Stromal cell of bone marrow (primary cell): ENCODE data around the gene XPNPEP1.
A peak's percentile ranks its signal among the peaks of the same experiment; 100 is the strongest.

ENCODE experiments used
- DNase-seq: peaks from one replicate; pipeline ENCODE4 v3.0.0-alpha.2; 2012; ENCODE audit warnings: low read depth

The XPNPEP1 gene

DNA sequence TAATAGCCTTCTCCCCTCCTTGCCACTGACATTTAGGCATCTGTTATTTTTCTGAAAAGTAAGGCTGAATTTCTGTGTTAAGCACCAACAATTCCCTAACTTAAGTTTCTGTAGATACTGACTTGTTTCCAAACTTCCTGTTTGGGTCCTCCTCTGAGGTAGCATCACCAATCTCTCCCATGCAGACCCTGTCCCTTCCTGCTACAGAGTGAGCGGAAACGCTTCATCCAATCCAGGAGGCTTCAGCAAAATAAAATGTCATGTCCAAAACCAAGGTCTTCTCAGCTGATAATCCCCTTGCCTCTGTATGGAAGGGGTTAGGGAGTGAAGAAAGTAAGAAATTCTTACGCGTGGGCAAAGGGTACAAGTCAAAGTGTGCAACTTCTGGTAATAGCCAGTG, 29.9 kb downstream of the XPNPEP1 start:
- DNase-seq, result no peak

- no peak for DNase-seq
Measured at GRCh38 chr10:109892931-109893330, 30.4 kb downstream of the XPNPEP1 start.

GRCh38 chr10:109892117-109892516, 31.2 kb downstream of the XPNPEP1 start:
- DNase-seq, result no peak

- no peak for DNase-seq
Measured at GRCh38 chr10:109891105-109891504, 32.2 kb downstream of the XPNPEP1 start.

- DNase-seq, result peak; percentile 75
Measured at GRCh38 chr10:109889867-109890266, 33.4 kb downstream of the XPNPEP1 start.

DNA sequence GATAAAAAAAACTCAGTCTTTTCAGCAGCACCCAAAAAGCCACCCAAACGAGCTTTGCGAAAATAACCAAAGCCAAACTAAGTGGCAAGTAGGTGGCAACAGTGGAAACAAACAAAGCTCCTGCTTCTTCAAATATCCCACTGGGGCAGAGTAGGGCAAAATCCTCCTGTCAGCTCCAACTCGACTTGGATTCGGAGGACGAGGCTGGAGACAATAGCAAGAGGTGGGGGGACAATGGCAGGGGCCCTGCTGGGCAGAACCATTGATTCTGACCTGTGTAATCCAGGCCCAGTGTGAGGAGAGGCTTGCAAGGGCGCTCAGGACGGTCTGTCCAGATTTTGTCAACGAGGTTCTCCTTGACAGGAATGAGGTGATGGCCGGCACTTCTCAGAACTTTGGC, 35.5 kb downstream of the XPNPEP1 start:
- no peak for DNase-seq

GRCh38 chr10:109887243-109887642, 36.1 kb downstream of the XPNPEP1 start:
- DNase-seq, result no peak

DNA sequence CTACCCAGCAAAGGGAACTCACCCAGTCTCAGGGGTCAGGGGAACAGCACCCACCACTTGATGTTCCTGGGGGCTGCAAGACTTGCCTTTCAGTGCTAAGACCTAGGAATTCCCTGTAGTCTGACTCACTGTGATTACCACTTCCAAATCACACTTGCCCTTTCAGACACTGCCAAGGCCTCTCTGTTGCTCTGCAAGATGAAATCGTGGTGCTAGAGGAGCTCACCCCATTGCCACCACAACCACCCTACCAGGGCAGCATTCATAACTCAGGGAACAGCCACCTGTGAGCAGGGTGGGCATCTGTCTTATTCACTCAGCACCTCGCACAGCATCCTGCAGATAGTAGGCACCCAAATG, 36.5 kb downstream of the XPNPEP1 start:
- no peak for DNase-seq

GRCh38 chr10:109886037-109886780, 37.1 kb downstream of the XPNPEP1 start:
- DNase-seq, result peak; percentile 88

DNA sequence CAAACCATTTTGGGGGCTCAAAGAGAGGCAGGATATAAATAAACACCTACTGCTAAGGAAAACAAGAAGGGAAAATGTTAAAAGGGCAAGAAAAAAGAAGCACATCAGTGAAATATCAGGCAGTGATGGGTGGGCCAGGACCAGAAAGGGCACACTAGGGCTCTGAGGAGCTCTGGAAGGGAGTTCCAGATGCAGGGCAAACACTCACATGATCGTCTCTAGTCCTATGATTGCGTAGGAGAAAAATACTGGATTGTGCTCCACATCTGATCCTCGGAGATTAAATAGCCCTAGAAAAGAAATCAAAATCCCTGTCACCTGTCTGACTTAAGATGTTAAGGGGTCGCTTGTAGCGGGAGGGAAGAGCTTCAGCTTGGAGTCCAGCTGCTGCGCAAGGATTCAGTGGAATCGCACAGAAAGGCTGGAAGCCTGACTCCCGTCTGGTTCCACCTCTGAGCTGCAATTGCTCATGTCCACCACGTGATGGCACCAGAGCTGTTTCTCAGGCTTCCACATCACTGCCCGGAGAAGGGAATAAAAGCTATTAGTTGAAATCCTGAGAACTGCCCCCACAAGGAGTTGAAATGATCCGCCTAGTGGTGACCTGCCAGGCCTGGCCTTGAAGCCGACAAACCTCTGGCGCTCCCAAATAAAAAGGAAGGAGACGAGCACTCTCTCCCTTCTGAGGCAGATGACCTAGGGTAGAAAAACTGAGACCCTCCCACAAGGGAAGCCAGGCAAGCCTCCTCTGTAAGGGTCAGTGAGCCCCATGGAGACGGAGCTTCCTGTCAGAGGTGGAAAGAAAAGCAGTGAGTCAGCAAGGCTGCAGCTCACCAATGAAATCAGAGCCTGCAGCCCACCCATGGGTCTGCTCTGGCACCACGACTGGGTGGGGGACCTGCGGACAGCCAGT, 39.2 kb downstream of the XPNPEP1 start:
- peak; percentile 87 for DNase-seq

GRCh38 chr10:109882251-109883057, 40.9 kb downstream of the XPNPEP1 start:
- no peak for DNase-seq

DNA sequence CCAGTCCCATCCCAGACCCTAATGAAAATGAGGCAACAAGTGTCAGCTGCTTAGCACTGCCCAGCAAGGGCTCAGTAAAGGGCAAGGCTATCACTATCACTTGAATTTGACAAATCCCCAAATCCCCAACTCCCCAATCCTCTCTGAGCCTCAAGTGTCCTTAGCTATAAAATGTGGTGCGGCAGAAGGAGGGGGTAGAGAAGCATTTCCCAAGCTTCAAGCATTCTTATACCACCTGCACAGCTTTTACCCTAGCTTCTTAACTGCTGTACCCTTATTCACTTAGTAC, 41.6 kb downstream of the XPNPEP1 start:
- no peak for DNase-seq

- DNase-seq, result no peak
Measured at GRCh38 chr10:109880886-109881768, 42.2 kb downstream of the XPNPEP1 start.

GRCh38 chr10:109877546-109877945, 45.8 kb downstream of the XPNPEP1 start:
- DNase-seq, result no peak

GRCh38 chr10:109875828-109876821, 47.2 kb downstream of the XPNPEP1 start:
- DNase-seq, result no peak

- no peak for DNase-seq
Measured at GRCh38 chr10:109875151-109875568, 48.2 kb downstream of the XPNPEP1 start.

DNA sequence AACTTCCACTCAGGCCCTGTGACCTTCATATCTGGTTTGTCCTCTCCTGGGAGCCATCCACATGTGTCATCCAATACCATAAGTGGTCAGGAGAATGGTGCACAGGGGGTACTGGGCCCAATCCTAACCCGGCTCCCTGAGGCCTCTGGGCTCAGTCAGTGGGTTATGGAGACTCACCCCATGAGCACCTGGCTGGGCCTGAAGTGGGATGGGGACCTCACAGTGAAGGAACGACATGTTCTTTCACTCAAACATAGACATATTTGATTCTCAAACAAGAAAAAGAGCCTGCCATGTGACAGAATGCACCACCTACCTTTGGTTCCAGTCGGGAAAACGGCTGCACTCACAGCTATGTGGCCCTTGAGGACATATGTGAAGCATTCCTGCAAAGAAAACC, 51.8 kb downstream of the XPNPEP1 start:
- no peak for DNase-seq

- DNase-seq, result no peak
Measured at GRCh38 chr10:109866995-109867635, 56.2 kb downstream of the XPNPEP1 start.

GRCh38 chr10:109866168-109866994, 56.9 kb downstream of the XPNPEP1 start:
- DNase-seq, result no peak
